SK-N-SH (cell line): ENCODE measurements around the gene ETV6. TPM values are rescaled to one million over a fixed set of nuclear protein-coding genes. Genes with fewer than 3 reads are reported as not detected.

Experiments used
- CTCF ChIA-PET: fragments of 300-600, 350-600 bp; formaldehyde crosslinking; extraction: SDS; loops from one replicate; lab custom pipeline; 2021; lab: Yijun Ruan, JAX
- POLR2A ChIA-PET: fragments of 350-600 bp; sonication (Branson Sonifier 250); formaldehyde crosslinking; extraction: SDS; loops from one replicate; lab custom pipeline; 2020; ENCODE audit warnings: antibody characterized with exemption, inconsistent platforms; lab: Yijun Ruan, JAX
- DNase-seq: peaks from one replicate; pipeline ENCODE4 v3.0.0; 2012
- H2AFZ ChIP-seq: fragments of 200-600 bp; sonication (generic); 2 replicates; pipeline ENCODE4 v1.8.1; 2016; ENCODE audit warnings: antibody characterized with exemption, mild to moderate bottlenecking, low read depth
- H3F3A ChIP-seq: fragments of 200-600 bp; sonication (generic); replicated peaks from 2 replicates; pipeline ENCODE3; 2016; ENCODE audit warnings: antibody characterized with exemption, mild to moderate bottlenecking; ENCODE audit not compliant: insufficient read depth
- H3K27ac ChIP-seq, 2 experiments: fragments of 200-500 bp in 1 of 2; fragments of 200-600 bp in 1 of 2; sonication (Bioruptor generic) in 1 of 2; sonication (generic), shearing (Covaris generic) in 1 of 2; 2 replicates each; pipeline versions ENCODE4 v1.5.1 to v1.6.1; 2014 to 2016; ENCODE audit warnings: low read depth in 2 of 2, inconsistent platforms in 1 of 2, low read length in 1 of 2, mild to moderate bottlenecking in 1 of 2, mixed read lengths in 1 of 2
- H3K27me3 ChIP-seq: fragments of 200-600 bp; sonication (generic), shearing (Covaris generic); 2 replicates; pipeline ENCODE4 v1.6.1; 2016; ENCODE audit warnings: mixed run types; ENCODE audit not compliant: insufficient read depth
- H3K36me3 ChIP-seq, 2 experiments: fragments of 200-500 bp in 1 of 2; fragments of 200-600 bp in 1 of 2; sonication (Bioruptor generic) in 1 of 2; sonication (generic) in 1 of 2; replicated peaks in 1 of 2; 2 replicates each; pipeline versions ENCODE3 to v1.5.1; 2014 to 2016; ENCODE audit warnings: low read length in 1 of 2, mild to moderate bottlenecking in 1 of 2; ENCODE audit not compliant: insufficient read depth in 2 of 2, control insufficient read depth in 1 of 2
- H3K4me1 ChIP-seq, 2 experiments: fragments of 200-500 bp in 1 of 2; fragments of 200-600 bp in 1 of 2; sonication (Bioruptor generic) in 1 of 2; sonication (generic), shearing (Covaris generic) in 1 of 2; 2 replicates each; pipeline versions ENCODE4 v1.5.1 to v1.6.1; 2014 to 2016; ENCODE audit warnings: low read depth in 1 of 2, low read length in 1 of 2, mixed run types in 1 of 2; ENCODE audit not compliant: insufficient read depth in 2 of 2, control insufficient read depth in 1 of 2
- H3K4me2 ChIP-seq: fragments of 200-600 bp; sonication (generic), shearing (Covaris generic); 2 replicates; pipeline ENCODE4 v1.6.1; 2017; ENCODE audit warnings: mixed run types
- H3K4me3 ChIP-seq, 2 experiments: fragments of 200-500 bp in 1 of 2; fragments of 200-600 bp in 1 of 2; sonication (Bioruptor generic) in 1 of 2; sonication (generic), shearing (Covaris generic) in 1 of 2; 2 replicates each; pipeline versions ENCODE4 v1.5.1 to v1.8.1; 2014 to 2016; ENCODE audit warnings: low read depth in 2 of 2, inconsistent platforms in 1 of 2, low read length in 1 of 2, mild to moderate bottlenecking in 1 of 2, mixed read lengths in 1 of 2, moderate library complexity in 1 of 2
- H3K79me2 ChIP-seq: fragments of 200-600 bp; sonication (generic); 2 replicates; pipeline ENCODE4 v1.8.1; 2017; ENCODE audit warnings: mild to moderate bottlenecking; ENCODE audit not compliant: insufficient read depth
- H3K9ac ChIP-seq: fragments of 200-600 bp; sonication (generic); 2 replicates; pipeline ENCODE4 v1.6.1; 2017; ENCODE audit warnings: mixed run types
- H3K9me2 ChIP-seq: fragments of 200-600 bp; sonication (generic); 2 replicates; pipeline ENCODE4 v1.6.1; 2017; ENCODE audit warnings: mixed run types
- H3K9me3 ChIP-seq: fragments of 200-600 bp; sonication (generic); 2 replicates; pipeline ENCODE4 v1.6.1; 2017; ENCODE audit warnings: mixed run types, mild to moderate bottlenecking, moderate library complexity
- H4K20me1 ChIP-seq: fragments of 200-600 bp; sonication (generic); 2 replicates; pipeline ENCODE4 v1.6.1; 2017; ENCODE audit warnings: mild to moderate bottlenecking, mixed run types; ENCODE audit not compliant: insufficient read depth
- CHD2 ChIP-seq: fragments of 150-350 bp; IDR thresholded peaks from 2 replicates; pipeline ENCODE4 v1.6.1; 2018; ENCODE audit warnings: low read length; ENCODE audit not compliant: partially characterized antibody
- CTCF ChIP-seq: fragments of 200-600 bp; sonication (generic); IDR thresholded peaks from 2 replicates; pipeline ENCODE4 v1.6.1; 2017; ENCODE audit warnings: antibody characterized with exemption, mild to moderate bottlenecking, moderate library complexity
- EP300 ChIP-seq, 2 experiments: IDR thresholded peaks; 2 replicates each; pipeline versions ENCODE4 v1.4.0 to v1.6.1; 2012; ENCODE audit warnings: borderline replicate concordance in 1 of 2, low read depth in 1 of 2, low read length in 1 of 2
- FOSL2 ChIP-seq: IDR thresholded peaks from 2 replicates; pipeline ENCODE4 v1.4.0; 2012; ENCODE audit warnings: low read depth, mild to moderate bottlenecking, moderate library complexity, borderline replicate concordance
- GATA2 ChIP-seq: sonication (generic); formaldehyde crosslinking; IDR thresholded peaks from 2 replicates; pipeline ENCODE4 v1.5.0; 2020; ENCODE audit warnings: mild to moderate bottlenecking, missing genetic modification reagents
- IRF3 ChIP-seq: fragments of 150-350 bp; IDR thresholded peaks from 2 replicates; pipeline ENCODE4 v1.6.1; 2016; ENCODE audit warnings: mild to moderate bottlenecking, low read depth, low read length
- JUND ChIP-seq: IDR thresholded peaks from 2 replicates; pipeline ENCODE4 v1.4.0; 2012
- RXRA ChIP-seq: IDR thresholded peaks from 2 replicates; pipeline ENCODE4 v1.4.0; 2012; ENCODE audit warnings: low read depth, mild to moderate bottlenecking, borderline replicate concordance
- SMC3 ChIP-seq: IDR thresholded peaks from 2 replicates; pipeline ENCODE4 v1.6.1; 2012; ENCODE audit warnings: low read depth, low read length, improper control_type of control experiment
- TCF12 ChIP-seq: IDR thresholded peaks from 2 replicates; pipeline ENCODE4 v1.4.0; 2012
- ZBTB33 ChIP-seq: IDR thresholded peaks from 2 replicates; pipeline ENCODE4 v1.4.0; 2012; ENCODE audit warnings: low read depth, borderline replicate concordance
- WGBS: methylation state at CpG from one replicate; pipeline ENCODE4 v1.1.6; 2017; ENCODE audit warnings: low lambda C conversion rate; 5-methylcytosine and 5-hydroxymethylcytosine counted together
- polyA plus RNA-seq, 3 experiments: library from polyadenylated mRNA; depleted of rRNA; stranded (reverse); fragments of >200 nt; gene quantifications; 2 replicates each; pipeline ENCODE4 v1.2.3, GENCODE V29; 2012
- TF ChIP-seq, protein P1 (sequence below): fragments of 150-350 bp; IDR thresholded peaks from 2 replicates; pipeline ENCODE4 v1.6.1; 2017; ENCODE audit warnings: antibody characterized with exemption, low read length, low read depth, borderline replicate concordance

The ETV6 gene
- polyA plus RNA-seq, 1 of the 3 experiments (the other 2 are of a cell fraction) = 4.0 TPM

DNA sequence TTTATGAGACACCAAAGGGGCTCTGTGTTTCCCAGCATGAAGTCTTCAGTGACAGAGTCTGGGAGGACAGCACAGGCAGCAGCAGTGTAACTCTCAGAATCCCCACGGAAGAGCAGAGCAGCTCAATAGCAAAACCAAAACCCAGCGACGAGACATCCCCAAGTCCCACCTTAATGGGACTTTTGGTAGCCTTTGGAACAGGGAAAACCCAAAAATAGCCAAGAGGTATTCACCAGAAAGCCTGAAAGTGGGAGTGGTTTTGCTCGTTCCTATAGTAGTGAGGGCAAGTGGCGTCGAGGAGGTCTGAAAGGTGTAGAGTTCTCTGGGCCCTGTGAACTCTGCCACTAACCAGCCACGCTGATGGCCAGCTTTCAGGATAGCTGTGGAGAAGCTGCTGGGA, 174.6 kb downstream of the ETV6 start:
- H3K9ac ChIP-seq = peak overlapping the region; percentile 49; the same call in 1 of the 2 replicates
- DNase-seq = no peak
- H3K36me3 ChIP-seq = peaks cover 0 to 4% of the 10 kb centered on the region in 2 experiments
- H3K79me2 ChIP-seq = peaks cover 25% of the 10 kb centered on the region; the same call in 1 of the 2 replicates
- no peaks in the 10 kb centered on the region for H4K20me1 ChIP-seq
- ChIA-PET POLR2A (no interaction called here), CTCF (interaction anchor here (0.6 to 1.1 kb wide), 2 partner anchors 21 to 210 kb away, joined by 3 to 4 read pairs; no protein-coding TSS in a partner anchor)
- H3K27ac ChIP-seq = peak overlapping the region in 1 of 2 experiments; percentile 90; a peak in 2 of 4 replicates
- peaks cover 6 to 33% of the 10 kb centered on the region in 2 experiments; a peak in 3 of 4 replicates for H3K4me1 ChIP-seq
- no peaks in the 10 kb centered on the region for H3K9me2 ChIP-seq
- 96% methylated on average over 7 of the region's 7 CpGs for WGBS
- H3F3A ChIP-seq = peaks cover 25% of the 10 kb centered on the region
- no peak for TF ChIP-seq SMC3
- no peak for TF ChIP-seq ZBTB33
- TF ChIP-seq TCF12 = no peak
- TF ChIP-seq JUND = no peak
- TF ChIP-seq EP300 (IDR thresholded peaks at IDR 0.05; ENCODE audit: borderline replicate concordance in 1 of 2, low read depth in 1 of 2, low read length in 1 of 2) = no peak
- TF ChIP-seq FOSL2 = no peak
- no peak for TF ChIP-seq GATA2 (CRISPR knock-in tag)
- TF ChIP-seq RXRA = no peak
- no peak for TF ChIP-seq IRF3
- TF ChIP-seq CHD2 = no peak
- no peak for TF ChIP-seq CTCF
- TF ChIP-seq, protein P1, sequence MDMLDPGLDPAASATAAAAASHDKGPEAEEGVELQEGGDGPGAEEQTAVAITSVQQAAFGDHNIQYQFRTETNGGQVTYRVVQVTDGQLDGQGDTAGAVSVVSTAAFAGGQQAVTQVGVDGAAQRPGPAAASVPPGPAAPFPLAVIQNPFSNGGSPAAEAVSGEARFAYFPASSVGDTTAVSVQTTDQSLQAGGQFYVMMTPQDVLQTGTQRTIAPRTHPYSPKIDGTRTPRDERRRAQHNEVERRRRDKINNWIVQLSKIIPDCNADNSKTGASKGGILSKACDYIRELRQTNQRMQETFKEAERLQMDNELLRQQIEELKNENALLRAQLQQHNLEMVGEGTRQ = no peak
- H3K4me3 ChIP-seq = no peak overlapping the region
- no peak overlapping the region for H2AFZ ChIP-seq
- H3K9me3 ChIP-seq = no peaks in the 10 kb centered on the region
- no peaks in the 10 kb centered on the region for H3K27me3 ChIP-seq
- H3K4me2 ChIP-seq = peak overlapping the region; percentile 70; the same call in 1 of the 2 replicates
